ENCODE measurements around the gene USP17L10.
"Not testable (repeated sequence)": the region's sequence is repeated elsewhere in the genome, so short reads cannot be mapped to it uniquely, and the experiment has no call there.

The USP17L10 gene

DNA sequence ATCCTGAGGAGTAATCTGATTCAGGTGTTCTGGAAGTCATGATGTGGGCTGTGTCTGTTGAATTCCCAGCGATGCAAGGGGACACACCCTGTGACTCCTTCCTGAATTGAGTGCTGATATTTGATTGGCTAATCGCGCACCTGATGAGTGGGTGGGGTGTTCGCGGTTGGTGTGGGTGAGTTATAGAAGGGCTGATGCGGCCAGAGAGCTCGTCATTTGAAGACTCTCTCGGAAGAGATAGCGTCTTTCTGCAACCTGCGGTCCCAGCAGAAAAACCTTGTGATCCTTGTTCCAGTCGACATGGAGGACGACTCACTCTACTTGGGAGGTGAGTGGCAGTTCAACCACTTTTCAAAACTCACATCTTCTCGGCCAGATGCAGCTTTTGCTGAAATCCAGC, at the start of gene USP17L10:
TSS of gene USP17L10 (plus strand) at position 301 of the 400 bp plus-strand sequence. CDS start at position 301, 0 bp downstream.
- DNase-seq, result not testable (repeated sequence)

DNA sequence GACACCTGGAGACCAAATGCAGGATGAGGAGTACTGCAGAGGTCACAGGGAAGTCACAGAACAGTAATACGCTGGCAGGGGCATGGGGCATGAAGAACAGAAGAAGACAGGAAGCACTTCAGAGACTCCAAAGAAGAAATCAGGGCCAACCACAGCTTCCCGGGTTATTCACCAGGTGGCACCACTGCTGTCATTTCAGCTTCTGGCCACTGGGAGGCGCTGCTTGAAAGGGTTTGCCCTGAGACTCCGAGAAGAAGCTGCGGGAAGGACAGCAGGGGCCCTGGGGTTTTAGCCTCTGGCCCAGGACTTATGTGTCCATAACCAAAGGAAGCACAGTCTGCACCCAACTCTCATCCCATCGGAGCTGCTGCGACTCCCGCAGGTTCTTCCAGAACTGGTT, 44.5 kb upstream of the USP17L10 start:
- DNase-seq, result not testable (repeated sequence)

DNA sequence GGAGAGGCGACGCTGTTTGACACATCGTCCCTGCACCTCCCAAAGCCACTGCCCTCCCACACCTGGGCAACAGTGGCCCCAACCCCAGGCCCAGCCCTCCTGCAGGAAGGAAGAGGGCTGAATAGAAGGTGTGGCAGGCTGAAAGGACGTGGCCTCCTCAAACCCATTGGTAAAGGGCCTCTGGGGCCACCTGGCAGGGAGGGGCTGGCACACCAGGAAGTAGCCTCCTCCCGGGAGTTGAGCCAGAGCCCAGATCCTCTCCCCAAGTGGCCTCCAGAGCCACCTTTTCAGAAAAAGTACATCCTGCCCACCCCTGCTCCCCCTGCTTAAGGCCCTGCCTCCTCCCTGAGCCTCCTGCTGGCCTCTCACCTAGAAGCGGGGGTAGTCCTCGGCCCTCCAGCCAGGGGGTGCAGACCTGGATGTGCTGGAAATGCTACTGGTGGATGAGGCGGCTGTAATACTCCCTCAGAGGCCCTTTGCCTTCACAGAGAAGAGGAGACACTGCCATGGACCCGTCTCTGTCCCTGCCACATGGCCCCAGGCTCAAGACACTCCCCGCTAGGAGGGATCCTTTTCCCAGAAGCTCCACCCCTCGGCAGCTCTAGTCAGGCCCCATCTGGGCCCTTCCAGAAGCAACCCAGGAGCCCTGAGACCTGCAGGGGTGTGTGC, 40.5 kb upstream of the USP17L10 start, which contains the start of gene FAM90A26:
TSS of gene FAM90A26 (plus strand) at position 619 of the 669 bp plus-strand sequence. CDS start 2,764 bp downstream, outside the sequence.
- DNase-seq, result not testable (repeated sequence)

DNA sequence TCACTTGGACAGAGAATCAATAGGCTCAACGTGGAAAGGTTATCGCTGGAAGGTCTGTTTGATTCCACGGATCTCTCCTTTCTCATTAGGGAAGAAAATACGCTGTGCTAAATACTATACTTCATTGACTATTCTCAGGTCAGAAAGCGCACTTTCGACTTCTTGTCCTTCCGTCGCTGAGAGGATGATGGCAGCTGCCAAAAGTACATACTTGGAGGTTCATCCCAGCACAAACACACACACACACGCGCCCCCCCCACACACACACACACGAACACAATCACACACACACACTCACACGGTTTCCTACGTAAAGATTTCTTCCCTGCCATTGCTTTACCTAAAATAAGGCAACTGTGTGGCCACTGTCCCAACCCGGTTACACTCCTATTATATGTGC, 4.2 kb downstream of the USP17L10 start:
- DNase-seq, result not testable (repeated sequence)

- not testable (repeated sequence) for DNase-seq
Measured at GRCh38 chr4:9215105-9215504, 4.6 kb downstream of the USP17L10 start, which contains the start of gene USP17L11. TSS of gene USP17L11 (plus strand) at chr4:9215405. CDS start at chr4:9215405, 0 bp downstream.

GRCh38 chr4:9219852-9220251, 9.4 kb downstream of the USP17L10 start, which contains the start of gene USP17L12:
TSS of gene USP17L12 (plus strand) at chr4:9220152. CDS start at chr4:9220152, 0 bp downstream.
- not testable (repeated sequence) for DNase-seq

GRCh38 chr4:9224596-9224995, 14.1 kb downstream of the USP17L10 start, which contains the start of gene USP17L13:
TSS of gene USP17L13 (plus strand) at chr4:9224896. CDS start at chr4:9224896, 0 bp downstream.
- DNase-seq, result not testable (repeated sequence)

GRCh38 chr4:9230249-9230648, 19.8 kb downstream of the USP17L10 start:
- not testable (repeated sequence) for DNase-seq

- not testable (repeated sequence) for DNase-seq
Measured at GRCh38 chr4:9234085-9234484, 23.6 kb downstream of the USP17L10 start, which contains the start of gene USP17L15. TSS of gene USP17L15 (plus strand) at chr4:9234385. CDS start at chr4:9234385, 0 bp downstream.

GRCh38 chr4:9238461-9238860, 28.0 kb downstream of the USP17L10 start:
- DNase-seq, result not testable (repeated sequence)

DNA sequence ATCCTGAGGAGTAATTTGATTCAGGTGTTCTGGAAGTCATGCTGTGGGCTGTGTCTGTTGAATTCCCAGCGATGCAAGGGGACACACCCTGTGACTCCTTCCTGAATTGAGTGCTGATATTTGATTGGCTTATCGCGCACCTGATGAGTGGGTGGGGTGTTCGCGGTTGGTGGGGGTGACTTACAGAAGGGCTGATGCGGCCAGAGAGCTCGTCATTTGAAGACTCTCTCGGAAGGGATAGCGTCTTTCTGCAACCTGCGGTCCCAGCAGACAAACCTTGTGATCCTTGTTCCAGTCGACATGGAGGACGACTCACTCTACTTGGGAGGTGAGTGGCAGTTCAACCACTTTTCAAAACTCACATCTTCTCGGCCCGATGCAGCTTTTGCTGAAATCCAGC, 33.1 kb downstream of the USP17L10 start, which contains the start of gene USP17L17:
TSS of gene USP17L17 (plus strand) at position 301 of the 400 bp plus-strand sequence. CDS start at position 301, 0 bp downstream.
- not testable (repeated sequence) for DNase-seq

DNA sequence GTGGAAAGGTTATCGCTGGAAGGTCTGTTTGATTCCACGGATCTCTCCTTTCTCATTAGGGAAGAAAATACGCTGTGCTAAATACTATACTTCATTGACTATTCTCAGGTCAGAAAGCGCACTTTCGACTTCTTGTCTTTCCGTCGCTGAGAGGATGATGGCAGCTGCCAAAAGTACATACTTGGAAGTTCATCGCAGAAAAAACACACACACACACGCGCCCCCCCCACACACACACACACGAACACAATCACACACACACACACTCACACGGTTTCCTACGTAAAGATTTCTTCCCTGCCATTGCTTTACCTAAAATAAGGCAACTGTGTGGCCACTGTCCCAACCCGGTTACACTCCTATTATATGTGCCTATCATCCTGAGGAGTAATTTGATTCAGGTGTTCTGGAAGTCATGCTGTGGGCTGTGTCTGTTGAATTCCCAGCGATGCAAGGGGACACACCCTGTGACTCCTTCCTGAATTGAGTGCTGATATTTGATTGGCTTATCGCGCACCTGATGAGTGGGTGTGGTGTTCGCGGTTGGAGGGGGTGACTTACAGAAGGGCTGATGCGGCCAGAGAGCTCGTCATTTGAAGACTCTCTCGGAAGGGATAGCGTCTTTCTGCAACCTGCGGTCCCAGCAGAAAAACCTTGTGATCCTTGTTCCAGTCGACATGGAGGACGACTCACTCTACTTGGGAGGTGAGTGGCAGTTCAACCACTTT, 37.7 kb downstream of the USP17L10 start, which contains the start of gene USP17L18:
TSS of gene USP17L18 (plus strand) at position 678 of the 728 bp plus-strand sequence. CDS start at position 678, 0 bp downstream.
- not testable (repeated sequence) for DNase-seq

DNA sequence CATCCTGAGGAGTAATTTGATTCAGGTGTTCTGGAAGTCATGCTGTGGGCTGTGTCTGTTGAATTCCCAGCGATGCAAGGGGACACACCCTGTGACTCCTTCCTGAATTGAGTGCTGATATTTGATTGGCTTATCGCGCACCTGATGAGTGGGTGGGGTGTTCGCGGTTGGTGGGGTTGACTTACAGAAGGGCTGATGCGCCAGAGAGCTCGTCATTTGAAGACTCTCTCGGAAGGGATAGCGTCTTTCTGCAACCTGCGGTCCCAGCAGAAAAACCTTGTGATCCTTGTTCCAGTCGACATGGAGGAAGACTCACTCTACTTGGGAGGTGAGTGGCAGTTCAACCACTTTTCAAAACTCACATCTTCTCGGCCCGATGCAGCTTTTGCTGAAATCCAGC, 42.6 kb downstream of the USP17L10 start, which contains the start of gene USP17L19:
TSS of gene USP17L19 (plus strand) at position 301 of the 400 bp plus-strand sequence. CDS start at position 301, 0 bp downstream.
- not testable (repeated sequence) for DNase-seq

GRCh38 chr4:9257824-9258223, 47.4 kb downstream of the USP17L10 start, which contains the start of gene USP17L20:
TSS of gene USP17L20 (plus strand) at chr4:9258124. CDS start at chr4:9258124, 0 bp downstream.
- not testable (repeated sequence) for DNase-seq
